K562 (cell line): ENCODE results near the gene MGAT4C. TPM values are rescaled to one million over a fixed set of nuclear protein-coding genes. Genes with fewer than 3 reads are reported as not detected.

ENCODE experiments used
- ATAC-seq: fragments of 200-7000 bp; cut with Tn5 transposase; 3 replicates; pipeline ENCODE4 v1.9.1; 2020; ENCODE audit warnings: moderate library complexity
- BruUV-seq: library from RNA; stranded (reverse); fragments of 400-500 nt; replicated peaks from 2 replicates; lab custom pipeline; 2021; lab: Mats Ljungman, UMichigan
- CTCF ChIA-PET: fragments of 300-600 bp; formaldehyde crosslinking; extraction: SDS; loops from one replicate; lab custom pipeline; 2021; ENCODE audit warnings: low intra/inter-chr PET ratio; lab: Yijun Ruan, JAX
- POLR2A ChIA-PET: fragments of 300-600, 350-650 bp; sonication (Branson Sonifier 250); formaldehyde crosslinking; extraction: SDS; loops from one replicate; lab custom pipeline; 2021; ENCODE audit warnings: antibody characterized with exemption, inconsistent platforms; lab: Yijun Ruan, JAX
- DNase-seq, 4 experiments: peaks; one replicate each; pipeline versions ENCODE4 v3.0.0 to v3.0.0-alpha.2; 2011 to 2018; ENCODE audit warnings: low spot score in 3 of 4, mixed read lengths in 3 of 4; ENCODE audit errors: extremely low read depth in 1 of 4
- FAIRE-seq: peaks from 2 replicates; lab custom pipeline; 2011; peaks lifted over from hg19 to GRCh38; lab: Jason Lieb, UNC
- H2AFZ ChIP-seq: 2 replicates; pipeline ENCODE4 v1.6.0; 2011; ENCODE audit warnings: low read depth, low read length, control low read depth, inconsistent platforms
- H3K27ac ChIP-seq: fragments of 200-600 bp; 3 replicates; pipeline ENCODE4 v1.8.0; 2011; ENCODE audit warnings: low read depth, mild to moderate bottlenecking, control low read depth, inconsistent platforms, low read length, moderate library complexity, mixed read lengths; ENCODE audit errors: extremely low read depth
- H3K27me3 ChIP-seq, 2 experiments: fragments of 300-600 bp in 1 of 2; 2 replicates in 1 of 2; 3 replicates in 1 of 2; pipeline versions ENCODE4 v1.6.0 to v1.8.0; 2011; ENCODE audit warnings: inconsistent platforms in 2 of 2, low read length in 2 of 2, mild to moderate bottlenecking in 1 of 2, mixed read lengths in 1 of 2, moderate library complexity in 1 of 2; ENCODE audit not compliant: control insufficient read depth in 2 of 2, insufficient read depth in 2 of 2
- H3K36me3 ChIP-seq: fragments of 300-600 bp; 3 replicates; pipeline ENCODE4 v1.8.0; 2011; ENCODE audit warnings: mild to moderate bottlenecking, low read length, inconsistent platforms; ENCODE audit not compliant: control insufficient read depth, insufficient read depth
- H3K4me1 ChIP-seq, 2 experiments: fragments of 200-600 bp in 1 of 2; replicated peaks in 1 of 2; 2 replicates in 1 of 2; 3 replicates in 1 of 2; pipeline versions ENCODE4 v1.5.1 to v1.8.0; 2011; ENCODE audit warnings: inconsistent platforms in 2 of 2, low read length in 2 of 2, mild to moderate bottlenecking in 1 of 2, mixed read lengths in 1 of 2, moderate library complexity in 1 of 2; ENCODE audit not compliant: control insufficient read depth in 2 of 2, insufficient read depth in 2 of 2
- H3K4me2 ChIP-seq: 2 replicates; pipeline ENCODE4 v1.6.1; 2011; ENCODE audit warnings: low read length, control low read depth, inconsistent platforms, mixed read lengths; ENCODE audit not compliant: insufficient read depth
- H3K4me3 ChIP-seq: fragments of 200-600 bp; sonication (generic), shearing (Covaris generic); 2 replicates; pipeline ENCODE4 v1.5.1; 2016; ENCODE audit warnings: control low read depth, inconsistent platforms
- H3K79me2 ChIP-seq: fragments of 200-600 bp; 3 replicates; pipeline ENCODE4 v1.8.0; 2011; ENCODE audit warnings: low read length, inconsistent platforms; ENCODE audit not compliant: control insufficient read depth, insufficient read depth
- H3K9ac ChIP-seq, 2 experiments: 2 replicates each; pipeline versions ENCODE4 v1.6.0 to v1.6.1; 2011; ENCODE audit warnings: low read depth in 2 of 2, low read length in 2 of 2, control low read depth in 1 of 2, inconsistent platforms in 1 of 2, mild to moderate bottlenecking in 1 of 2, mixed read lengths in 1 of 2; ENCODE audit not compliant: insufficient read depth in 1 of 2
- H3K9me1 ChIP-seq: one replicate; pipeline ENCODE4 v1.6.0; 2011; ENCODE audit warnings: inconsistent platforms, mild to moderate bottlenecking, low read length, moderate library complexity; ENCODE audit not compliant: control insufficient read depth, insufficient read depth
- H3K9me3 ChIP-seq: replicated peaks from 2 replicates; pipeline ENCODE4 v1.5.1; 2011; ENCODE audit warnings: low read depth, low read length, inconsistent platforms; ENCODE audit not compliant: control insufficient read depth, insufficient read depth
- H4K20me1 ChIP-seq: replicated peaks from 2 replicates; pipeline ENCODE4 v1.6.1; 2011; ENCODE audit warnings: low read length, inconsistent platforms, mixed read lengths; ENCODE audit not compliant: control insufficient read depth, insufficient read depth
- ATF1 ChIP-seq, 2 experiments: fragments of 450-650 bp in 1 of 2; IDR thresholded peaks; 2 replicates each; pipeline ENCODE4 v1.6.1; 2016; ENCODE audit warnings: missing compliant biosample characterization in 1 of 2, missing genetic modification characterization in 1 of 2
- ATF6 ChIP-seq: sonication (generic); formaldehyde crosslinking; IDR thresholded peaks from 2 replicates; pipeline ENCODE4 v1.4.0; 2020; ENCODE audit warnings: mild to moderate bottlenecking, missing genetic modification reagents
- CBFA2T2 ChIP-seq: fragments of 450-650 bp; conservative IDR thresholded peaks from 2 replicates; pipeline ENCODE4 v1.6.1; 2017; ENCODE audit warnings: mild to moderate bottlenecking
- HDAC6 ChIP-seq: IDR thresholded peaks from 2 replicates; pipeline ENCODE4 v1.6.1; 2012; ENCODE audit warnings: low read depth, mild to moderate bottlenecking, control low read depth, inconsistent platforms, low read length, moderate library complexity
- HES1 ChIP-seq: fragments of 450-650 bp; IDR thresholded peaks from 2 replicates; pipeline ENCODE4 v1.6.1; 2016; ENCODE audit warnings: low read depth, mild to moderate bottlenecking, moderate library complexity
- HNRNPUL1 ChIP-seq: fragments of 200-400 bp; formaldehyde crosslinking; IDR thresholded peaks from 2 replicates; pipeline ENCODE4 v1.6.1; 2017; ENCODE audit warnings: low read length
- PURB ChIP-seq: sonication (generic); formaldehyde crosslinking; IDR thresholded peaks from 2 replicates; pipeline ENCODE4 v1.9.0; 2021; ENCODE audit warnings: low read depth, mild to moderate bottlenecking, missing genetic modification reagents
- RNF219 ChIP-seq: fragments of 250-450 bp; sonication (Bioruptor Pico); IDR thresholded peaks from 2 replicates; pipeline ENCODE4 v1.5.0; 2022; ENCODE audit warnings: mild to moderate bottlenecking
- SMC3 ChIP-seq: conservative IDR thresholded peaks from 2 replicates; pipeline ENCODE4 v1.6.1; 2011; ENCODE audit warnings: low read depth, low read length, improper control_type of control experiment; ENCODE audit not compliant: insufficient read depth
- U2AF1 ChIP-seq: fragments of 200-400 bp; formaldehyde crosslinking; optimal IDR thresholded peaks from 2 replicates; pipeline ENCODE3; 2017; ENCODE audit warnings: mild to moderate bottlenecking, low read depth, low read length, moderate library complexity
- UBTF ChIP-seq, 2 experiments: IDR thresholded peaks; 2 replicates each; pipeline ENCODE4 v1.6.1; 2012; ENCODE audit warnings: improper control_type of control experiment in 2 of 2, low read depth in 2 of 2, low read length in 2 of 2, borderline replicate concordance in 1 of 2
- ZBTB5 ChIP-seq: fragments of 450-650 bp; IDR thresholded peaks from 2 replicates; pipeline ENCODE4 v1.6.1; 2017; ENCODE audit warnings: antibody characterized with exemption
- ZNF551 ChIP-seq: fragments of 250-450 bp; sonication (Bioruptor Pico); IDR thresholded peaks from 2 replicates; pipeline ENCODE4 v1.5.0; 2021; ENCODE audit warnings: mild to moderate bottlenecking, moderate library complexity
- ZNF707 ChIP-seq: fragments of 250-450 bp; sonication (Bioruptor Pico); conservative IDR thresholded peaks from 2 replicates; pipeline ENCODE4 v1.8.0; 2022; ENCODE audit warnings: inconsistent platforms, mild to moderate bottlenecking, moderate library complexity
- in situ Hi-C: fragments of 300-500 bp; cut with MboI; formaldehyde crosslinking; loops from 4 replicates; pipeline ENCODE4 v1.15.0; 2018; ENCODE audit warnings: inconsistent platforms, mixed read lengths
- intact Hi-C: fragments of 100-400 bp; cut with micrococcal nuclease; formaldehyde crosslinking; loops from 2 replicates; pipeline ENCODE4 v1.14.2; 2022
- polyA plus RNA-seq, 8 experiments: library from polyadenylated mRNA; depleted of rRNA in 4 of 8; stranded (reverse) in 5 of 8; unstranded in 3 of 8; fragments of >200 nt; fragmentation: Nextera tagmentation in 2 of 8; fragmentation: Illumina TruSeq in 1 of 8; extraction: Ambion mirVana in 2 of 8; extraction: Trizol in 1 of 8; gene quantifications; 2 replicates each; pipeline versions ENCODE4 v1.2.1 to v1.2.3, GENCODE V29; 2011 to 2014; ENCODE audit warnings: inconsistent platforms in 1 of 8, missing spikeins in 1 of 8
- total RNA-seq, 7 experiments: library from RNA; depleted of rRNA in 6 of 7; stranded (reverse); fragments of >200 nt in 6 of 7; fragmentation: Illumina TruSeq in 2 of 7; extraction: Trizol in 2 of 7; gene quantifications; 2 replicates each; pipeline versions ENCODE4 v1.2.1 to v1.2.3, GENCODE V29; 2011 to 2021; ENCODE audit warnings: low replicate concordance in 1 of 7

MGAT4C gene
- total and polyA plus RNA-seq, 9 of the 15 experiments (the other 6 are each of a cell fraction or from before 2014, with no cell fraction given): not detected

- no peak overlapping the region for H3K27ac ChIP-seq
- TF ChIP-seq UBTF (IDR thresholded peaks at IDR 0.05; ENCODE audit: borderline replicate concordance in 1 of 2, low read depth in 2 of 2, low read length in 2 of 2) (no peak), ZNF707 (no peak), ATF6 (CRISPR knock-in tag) (no peak), CBFA2T2 (no peak), ZNF551 (no peak), ATF1 (CRISPR knock-in tag; IDR thresholded peaks at IDR 0.05) (no peak), ATF1 (tag; IDR thresholded peaks at IDR 0.05) (no peak), PURB (CRISPR knock-in tag) (no peak), SMC3 (no peak), ZBTB5 (no peak), U2AF1 (no peak), RNF219 (no peak), HDAC6 (no peak), HES1 (no peak), HNRNPUL1 (no peak)
These were observed 292.9 kb downstream of the MGAT4C start for GRCh38 chr12:85963326-85963725.

More at GRCh38 chr12:85963326-85963725, 292.9 kb downstream of the MGAT4C start:
- Histone ChIP-seq H3K9ac (no peak overlapping the region), H3K4me1 (no peaks in the 10 kb centered on the region), H3K9me3 (no peaks in the 10 kb centered on the region; the same call in 1 of the 2 replicates), H3K9me1 (no peaks in the 10 kb centered on the region), H3K36me3 (no peaks in the 10 kb centered on the region), H4K20me1 (no peaks in the 10 kb centered on the region), H3K27me3 (no peaks in the 10 kb centered on the region), H3K4me2 (no peak overlapping the region), H3K79me2 (no peaks in the 10 kb centered on the region), H3K4me3 (no peak overlapping the region), H2AFZ (no peak overlapping the region)
- ChIA-PET CTCF (no interaction called here), POLR2A (no interaction called here)
- FAIRE-seq: no peak
- BruUV-seq: no TSS peak
- DNase-seq: no peak
- no peak for ATAC-seq
- in situ Hi-C loops: no loop called here
- intact Hi-C loops: no loop called here
